ENCODE data around the gene AGMO.

AGMO gene

DNA sequence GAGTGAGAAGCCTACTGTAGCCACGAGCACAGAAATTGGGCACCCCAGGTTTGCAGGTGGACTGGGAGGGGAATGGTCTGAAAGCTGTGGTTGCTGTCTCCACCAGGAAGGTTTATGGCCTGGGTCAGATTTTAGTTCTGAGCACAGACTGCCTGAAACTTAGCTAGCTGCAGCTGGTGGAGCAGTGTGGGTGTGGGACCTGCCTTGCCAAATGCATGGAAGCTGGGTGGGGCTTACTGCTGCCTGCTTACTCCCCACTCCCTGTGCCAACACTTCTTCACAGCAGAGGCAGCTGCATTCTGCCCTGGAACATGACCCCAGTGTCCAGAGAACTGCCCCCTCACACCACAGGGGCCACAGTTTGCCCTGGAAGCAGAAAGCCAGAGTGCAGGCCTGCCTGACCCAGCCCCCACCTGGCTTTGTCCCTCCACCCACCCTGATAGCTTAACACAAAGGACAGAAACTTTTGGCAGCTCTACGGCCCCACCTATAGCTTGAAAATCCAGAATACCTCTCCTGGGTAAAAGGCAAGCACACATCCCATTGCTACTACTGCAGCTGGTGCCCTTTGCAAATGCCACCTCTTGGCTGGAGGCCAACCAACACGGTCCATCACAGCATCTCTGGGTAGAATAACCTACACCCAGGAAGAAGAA is 281.6 kb downstream of the AGMO start:
- Histone ChIP-seq H3K4ac (ENCODE audit: low read length) (no peak overlapping the region), H3K9ac (ENCODE audit: low read depth, low read length, poor library complexity) (peak overlapping the region; percentile 60), H4K8ac (ENCODE audit: low read depth, low read length) (no peak overlapping the region), H3K23ac (ENCODE audit: low read depth, low read length, poor library complexity) (no peak overlapping the region), H3K79me1 (ENCODE audit: low read depth, low read length) (no peaks in the 10 kb centered on the region), H3K36me3 (replicated peaks in 1 of 2; ENCODE audit: control insufficient read depth in 2 of 2, insufficient read depth in 2 of 2, low read length in 2 of 2) (no peaks in the 10 kb centered on the region), H3K14ac (ENCODE audit: low read length) (no peak overlapping the region), H2BK12ac (ENCODE audit: low read length) (no peak overlapping the region), H3K4me1 (ENCODE audit: control insufficient read depth in 2 of 2, insufficient read depth in 1 of 2, low read depth in 1 of 2, low read length in 2 of 2) (peaks cover 2% of the 10 kb centered on the region in 2 donors), H2BK5ac (ENCODE audit: low read length) (no peak overlapping the region), H2BK15ac (ENCODE audit: low read length) (no peak overlapping the region), H3K4me2 (ENCODE audit: insufficient read depth, low read length, poor library complexity, severe bottlenecking) (no peak overlapping the region), H3K27ac (replicated peaks; ENCODE audit: low read length) (no peak overlapping the region), H3K18ac (ENCODE audit: low read length) (no peak overlapping the region), H2BK120ac (ENCODE audit: low read depth, low read length) (peak overlapping the region; percentile 9), H3K27me3 (ENCODE audit: control insufficient read depth in 3 of 3, insufficient read depth in 3 of 3, low read depth in 1 of 3, low read length in 3 of 3) (no peaks in the 10 kb centered on the region), H2AFZ (ENCODE audit: low read length) (peak overlapping the region; percentile 68), H3K9me3 (replicated peaks in 1 of 2; ENCODE audit: control insufficient read depth in 2 of 2, insufficient read depth in 1 of 2, low read depth in 1 of 2, low read length in 2 of 2) (peaks cover 0 to 3% of the 10 kb centered on the region in 2 donors), H2AK5ac (ENCODE audit: low read depth, low read length) (no peak overlapping the region), H4K91ac (ENCODE audit: low read depth, low read length, poor library complexity) (no peak overlapping the region), H3K4me3 (ENCODE audit: low read length in 2 of 2) (no peak overlapping the region)
- WGBS, 2 donors (ENCODE audit: extremely low coverage in 2 of 2, insufficient read length in 2 of 2, insufficient replicate concordance in 1 of 2), result no CpG with 5 or more reads among the region's 3 CpGs
- DNase-seq (ENCODE audit: low spot score), result no peak

DNA sequence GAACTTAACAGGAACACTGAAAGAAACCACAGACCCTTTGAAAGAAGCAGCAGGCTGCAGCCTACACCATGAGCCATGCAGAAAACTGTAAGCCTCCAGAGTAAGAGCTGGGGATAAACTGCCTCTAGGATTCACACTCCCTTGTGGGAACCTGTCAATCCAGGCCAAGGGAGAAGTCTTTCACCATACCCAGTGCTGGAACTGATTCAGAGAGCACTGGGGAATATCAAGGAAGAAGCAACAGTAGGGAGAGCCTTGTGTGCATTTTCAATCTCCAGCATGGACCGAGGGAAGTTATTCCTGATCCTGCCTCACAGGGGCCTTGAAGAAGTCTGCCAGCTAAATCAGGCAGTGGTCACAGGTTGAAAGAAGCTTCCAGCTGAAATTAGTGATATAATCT is 282.2 kb downstream of the AGMO start:
- H3K4me3 ChIP-seq (ENCODE audit: low read length in 2 of 2), result no peak overlapping the region

DNA sequence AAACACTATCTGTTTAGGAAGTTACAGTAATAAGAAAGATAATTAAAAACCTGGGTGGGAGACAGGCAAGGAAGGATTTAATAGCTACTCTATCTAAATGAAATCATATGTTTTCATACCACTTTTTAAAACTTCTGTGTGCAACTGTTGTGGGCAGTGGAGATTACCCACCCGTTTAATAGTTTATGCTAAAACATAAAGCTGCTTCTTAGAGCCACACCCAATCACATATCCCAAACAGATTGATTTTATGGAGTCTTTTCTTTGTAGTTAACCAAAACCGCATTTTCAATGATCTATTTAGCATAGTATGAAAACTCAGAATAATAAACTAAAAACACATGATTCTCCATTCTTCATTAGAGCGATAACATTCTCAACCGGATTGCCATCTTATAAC is 304.1 kb downstream of the AGMO start:
- no peak overlapping the region for H3K4me3 ChIP-seq (ENCODE audit: low read length in 2 of 2)
- DNase-seq (ENCODE audit: low spot score), result no peak
- H2BK120ac ChIP-seq (ENCODE audit: low read depth, low read length), result no peak overlapping the region
- H4K8ac ChIP-seq (ENCODE audit: low read depth, low read length), result no peak overlapping the region
- no peak overlapping the region for H3K14ac ChIP-seq (ENCODE audit: low read length)
- no peaks in the 10 kb centered on the region for H3K27me3 ChIP-seq (ENCODE audit: control insufficient read depth in 3 of 3, insufficient read depth in 3 of 3, low read depth in 1 of 3, low read length in 3 of 3)
- H3K9me3 ChIP-seq (replicated peaks in 1 of 2; ENCODE audit: control insufficient read depth in 2 of 2, insufficient read depth in 1 of 2, low read depth in 1 of 2, low read length in 2 of 2), result no peaks in the 10 kb centered on the region
- H3K18ac ChIP-seq (ENCODE audit: low read length), result no peak overlapping the region
- no peak overlapping the region for H2BK15ac ChIP-seq (ENCODE audit: low read length)
- H2AFZ ChIP-seq (ENCODE audit: low read length), result no peak overlapping the region
- H3K36me3 ChIP-seq (replicated peaks in 1 of 2; ENCODE audit: control insufficient read depth in 2 of 2, insufficient read depth in 2 of 2, low read length in 2 of 2), result no peaks in the 10 kb centered on the region
- no peaks in the 10 kb centered on the region for H3K79me1 ChIP-seq (ENCODE audit: low read depth, low read length)
- no peak overlapping the region for H3K4ac ChIP-seq (ENCODE audit: low read length)
- H2BK5ac ChIP-seq (ENCODE audit: low read length), result no peak overlapping the region
- H3K4me1 ChIP-seq (ENCODE audit: control insufficient read depth in 2 of 2, insufficient read depth in 1 of 2, low read depth in 1 of 2, low read length in 2 of 2), result no peaks in the 10 kb centered on the region
- no CpG with 5 or more reads among the region's 4 CpGs for WGBS, 2 donors (ENCODE audit: extremely low coverage in 2 of 2, insufficient read length in 2 of 2, insufficient replicate concordance in 1 of 2)
- H3K9ac ChIP-seq (ENCODE audit: low read depth, low read length, poor library complexity), result no peak overlapping the region
- H2BK12ac ChIP-seq (ENCODE audit: low read length), result no peak overlapping the region
- H3K27ac ChIP-seq (replicated peaks; ENCODE audit: low read length), result no peak overlapping the region
- H3K23ac ChIP-seq (ENCODE audit: low read depth, low read length, poor library complexity), result no peak overlapping the region
- H2AK5ac ChIP-seq (ENCODE audit: low read depth, low read length), result no peak overlapping the region
- H4K91ac ChIP-seq (ENCODE audit: low read depth, low read length, poor library complexity), result no peak overlapping the region
- no peak overlapping the region for H3K4me2 ChIP-seq (ENCODE audit: insufficient read depth, low read length, poor library complexity, severe bottlenecking)

More for the DNA sequence above, 282.2 kb downstream of the AGMO start:
- Histone ChIP-seq H3K14ac (ENCODE audit: low read length) (no peak overlapping the region), H4K91ac (ENCODE audit: low read depth, low read length, poor library complexity) (no peak overlapping the region), H3K23ac (ENCODE audit: low read depth, low read length, poor library complexity) (no peak overlapping the region), H2BK15ac (ENCODE audit: low read length) (no peak overlapping the region), H2AFZ (ENCODE audit: low read length) (peak overlapping the region; percentile 68), H2BK5ac (ENCODE audit: low read length) (no peak overlapping the region), H4K8ac (ENCODE audit: low read depth, low read length) (no peak overlapping the region), H2AK5ac (ENCODE audit: low read depth, low read length) (no peak overlapping the region), H3K79me1 (ENCODE audit: low read depth, low read length) (no peaks in the 10 kb centered on the region), H2BK120ac (ENCODE audit: low read depth, low read length) (peak overlapping the region; percentile 9), H3K27ac (replicated peaks; ENCODE audit: low read length) (no peak overlapping the region), H3K4me2 (ENCODE audit: insufficient read depth, low read length, poor library complexity, severe bottlenecking) (no peak overlapping the region), H3K27me3 (ENCODE audit: control insufficient read depth in 3 of 3, insufficient read depth in 3 of 3, low read depth in 1 of 3, low read length in 3 of 3) (no peaks in the 10 kb centered on the region), H2BK12ac (ENCODE audit: low read length) (no peak overlapping the region), H3K36me3 (replicated peaks in 1 of 2; ENCODE audit: control insufficient read depth in 2 of 2, insufficient read depth in 2 of 2, low read length in 2 of 2) (no peaks in the 10 kb centered on the region), H3K9ac (ENCODE audit: low read depth, low read length, poor library complexity) (no peak overlapping the region), H3K4ac (ENCODE audit: low read length) (no peak overlapping the region), H3K4me1 (ENCODE audit: control insufficient read depth in 2 of 2, insufficient read depth in 1 of 2, low read depth in 1 of 2, low read length in 2 of 2) (peaks cover 2% of the 10 kb centered on the region in 2 donors), H3K18ac (ENCODE audit: low read length) (no peak overlapping the region), H3K9me3 (replicated peaks in 1 of 2; ENCODE audit: control insufficient read depth in 2 of 2, insufficient read depth in 1 of 2, low read depth in 1 of 2, low read length in 2 of 2) (peaks cover 0 to 3% of the 10 kb centered on the region in 2 donors)
- no CpG with 5 or more reads among the region's 1 CpG for WGBS, 2 donors (ENCODE audit: extremely low coverage in 2 of 2, insufficient read length in 2 of 2, insufficient replicate concordance in 1 of 2)
- DNase-seq (ENCODE audit: low spot score), result no peak

DNA sequence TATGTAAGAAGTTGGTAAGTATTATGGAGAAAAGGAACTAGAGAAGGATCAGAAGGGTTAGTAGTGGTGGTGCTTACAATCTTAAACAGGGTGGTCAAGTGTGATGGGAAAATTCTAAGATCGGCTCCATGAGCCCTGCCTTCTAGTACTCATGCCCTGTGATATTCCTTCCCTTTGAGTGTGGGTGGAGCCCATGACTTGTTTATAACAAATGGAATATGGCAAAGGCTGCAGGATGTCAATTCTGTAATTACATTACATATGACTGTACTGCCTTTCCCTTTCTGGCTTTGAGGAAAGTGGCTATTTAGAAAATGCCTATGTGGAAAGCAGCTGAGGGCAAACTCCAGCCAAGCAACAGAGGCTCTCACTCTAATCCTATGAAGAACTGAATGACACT is 309.6 kb downstream of the AGMO start:
- Histone ChIP-seq H2BK5ac (ENCODE audit: low read length) (no peak overlapping the region), H3K79me1 (ENCODE audit: low read depth, low read length) (no peaks in the 10 kb centered on the region), H3K9ac (ENCODE audit: low read depth, low read length, poor library complexity) (no peak overlapping the region), H3K36me3 (replicated peaks in 1 of 2; ENCODE audit: control insufficient read depth in 2 of 2, insufficient read depth in 2 of 2, low read length in 2 of 2) (no peaks in the 10 kb centered on the region), H3K18ac (ENCODE audit: low read length) (no peak overlapping the region), H2AFZ (ENCODE audit: low read length) (no peak overlapping the region), H3K14ac (ENCODE audit: low read length) (no peak overlapping the region), H2BK15ac (ENCODE audit: low read length) (no peak overlapping the region), H3K4me3 (ENCODE audit: low read length in 2 of 2) (no peak overlapping the region), H3K4me2 (ENCODE audit: insufficient read depth, low read length, poor library complexity, severe bottlenecking) (no peak overlapping the region), H3K4ac (ENCODE audit: low read length) (no peak overlapping the region), H3K4me1 (ENCODE audit: control insufficient read depth in 2 of 2, insufficient read depth in 1 of 2, low read depth in 1 of 2, low read length in 2 of 2) (no peaks in the 10 kb centered on the region), H2BK12ac (ENCODE audit: low read length) (no peak overlapping the region), H3K23ac (ENCODE audit: low read depth, low read length, poor library complexity) (no peak overlapping the region), H4K91ac (ENCODE audit: low read depth, low read length, poor library complexity) (no peak overlapping the region), H3K9me3 (replicated peaks in 1 of 2; ENCODE audit: control insufficient read depth in 2 of 2, insufficient read depth in 1 of 2, low read depth in 1 of 2, low read length in 2 of 2) (no peaks in the 10 kb centered on the region), H2BK120ac (ENCODE audit: low read depth, low read length) (no peak overlapping the region), H3K27me3 (ENCODE audit: control insufficient read depth in 3 of 3, insufficient read depth in 3 of 3, low read depth in 1 of 3, low read length in 3 of 3) (no peaks in the 10 kb centered on the region), H4K8ac (ENCODE audit: low read depth, low read length) (no peak overlapping the region), H3K27ac (replicated peaks; ENCODE audit: low read length) (no peak overlapping the region), H2AK5ac (ENCODE audit: low read depth, low read length) (no peak overlapping the region)
- no CpG with 5 or more reads among the region's 1 CpG for WGBS, 2 donors (ENCODE audit: extremely low coverage in 2 of 2, insufficient read length in 2 of 2, insufficient replicate concordance in 1 of 2)
- DNase-seq (ENCODE audit: low spot score), result no peak
